GM13977 (cell line): ENCODE results near the gene TECPR1.
A peak's percentile ranks its signal among the peaks of the same experiment; 100 is the strongest.

Experiments used
- DNase-seq: peaks from one replicate; pipeline ENCODE4 v3.0.0; 2012; ENCODE audit warnings: low spot score
- CTCF ChIP-seq: IDR thresholded peaks from 2 replicates; pipeline ENCODE4 v1.5.1; 2012; ENCODE audit warnings: mild to moderate bottlenecking, control low read depth; ENCODE audit not compliant: insufficient read depth; ENCODE audit errors: extremely low read depth, missing control alignments
- in situ Hi-C: fragments of 300-500 bp; cut with MboI; formaldehyde crosslinking; loops from one replicate; pipeline ENCODE4 v1.12.0; 2022; ENCODE audit warnings: low sequenced_read_pairs, low pct_unique_long_range_greater_than_20kb, mixed read lengths, inconsistent platforms; ENCODE audit not compliant: unreplicated experiment

Gene TECPR1

GRCh38 chr7:98266840-98267239 is 14.8 kb upstream of the TECPR1 start:
- no peak for DNase-seq
- in situ Hi-C loops, result no loop called here
- TF ChIP-seq CTCF, result peak; percentile 18

GRCh38 chr7:98265841-98266271 is 13.8 kb upstream of the TECPR1 start:
- DNase-seq, result no peak
- TF ChIP-seq CTCF, result no peak
- in situ Hi-C loops, result no loop called here

GRCh38 chr7:98257701-98258100 is 5.7 kb upstream of the TECPR1 start:
- DNase-seq, result no peak

GRCh38 chr7:98256431-98256830 is 4.4 kb upstream of the TECPR1 start:
- TF ChIP-seq CTCF, result no peak
- no peak for DNase-seq
- in situ Hi-C loops, result no loop called here

More at GRCh38 chr7:98257701-98258100, 5.7 kb upstream of the TECPR1 start:
- in situ Hi-C loops, result no loop called here
- no peak for TF ChIP-seq CTCF

GRCh38 chr7:98254951-98255610 is 3.0 kb upstream of the TECPR1 start:
- in situ Hi-C loops, result no loop called here
- no peak for DNase-seq
- TF ChIP-seq CTCF, result no peak

GRCh38 chr7:98254516-98254915 is 2.5 kb upstream of the TECPR1 start:
- DNase-seq, result no peak
- in situ Hi-C loops, result no loop called here
- no peak for TF ChIP-seq CTCF
